ENCODE measurements around the gene PSMD6.

PSMD6 gene

DNA sequence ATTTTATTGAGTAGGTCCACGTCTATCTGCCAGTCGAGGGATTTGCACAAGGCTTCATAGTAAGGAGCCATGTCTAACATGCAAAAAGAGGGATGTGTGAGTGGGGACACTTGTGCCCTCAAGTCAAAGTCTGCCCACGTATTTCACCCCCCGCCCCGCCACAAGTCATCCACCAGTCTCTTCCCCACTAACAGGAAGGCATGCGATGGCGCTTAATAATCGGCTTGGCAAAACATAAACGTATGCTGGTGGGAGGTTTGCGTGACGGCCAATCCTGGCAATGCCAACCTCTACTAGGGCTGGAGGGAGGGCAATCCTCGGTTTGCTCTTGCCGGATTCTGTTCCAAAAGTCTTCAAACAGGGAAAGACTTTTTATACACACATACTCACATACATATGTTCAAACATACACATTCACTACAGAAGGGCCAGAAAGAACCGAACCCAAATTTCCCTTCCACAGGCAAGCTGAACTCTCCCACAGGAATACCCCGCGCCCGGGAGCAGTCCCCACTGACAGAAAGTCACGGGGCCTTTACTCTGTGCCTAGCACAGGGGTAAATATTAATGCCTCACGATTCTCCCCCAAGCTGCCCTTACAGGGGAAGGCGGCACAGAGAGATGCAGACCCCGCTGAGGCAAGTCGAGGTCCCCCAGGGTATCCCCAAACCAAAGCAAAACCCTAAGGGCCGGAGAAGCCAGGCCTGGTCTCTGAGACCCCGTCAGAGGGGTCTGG lies 675 bp downstream of the PSMD6 start:
- TF ChIP-seq, protein P1, sequence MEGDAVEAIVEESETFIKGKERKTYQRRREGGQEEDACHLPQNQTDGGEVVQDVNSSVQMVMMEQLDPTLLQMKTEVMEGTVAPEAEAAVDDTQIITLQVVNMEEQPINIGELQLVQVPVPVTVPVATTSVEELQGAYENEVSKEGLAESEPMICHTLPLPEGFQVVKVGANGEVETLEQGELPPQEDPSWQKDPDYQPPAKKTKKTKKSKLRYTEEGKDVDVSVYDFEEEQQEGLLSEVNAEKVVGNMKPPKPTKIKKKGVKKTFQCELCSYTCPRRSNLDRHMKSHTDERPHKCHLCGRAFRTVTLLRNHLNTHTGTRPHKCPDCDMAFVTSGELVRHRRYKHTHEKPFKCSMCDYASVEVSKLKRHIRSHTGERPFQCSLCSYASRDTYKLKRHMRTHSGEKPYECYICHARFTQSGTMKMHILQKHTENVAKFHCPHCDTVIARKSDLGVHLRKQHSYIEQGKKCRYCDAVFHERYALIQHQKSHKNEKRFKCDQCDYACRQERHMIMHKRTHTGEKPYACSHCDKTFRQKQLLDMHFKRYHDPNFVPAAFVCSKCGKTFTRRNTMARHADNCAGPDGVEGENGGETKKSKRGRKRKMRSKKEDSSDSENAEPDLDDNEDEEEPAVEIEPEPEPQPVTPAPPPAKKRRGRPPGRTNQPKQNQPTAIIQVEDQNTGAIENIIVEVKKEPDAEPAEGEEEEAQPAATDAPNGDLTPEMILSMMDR (conservative IDR thresholded peaks at IDR 0.05), result no peak
- peak overlapping the region; percentile 84 for H3K27ac ChIP-seq

DNA sequence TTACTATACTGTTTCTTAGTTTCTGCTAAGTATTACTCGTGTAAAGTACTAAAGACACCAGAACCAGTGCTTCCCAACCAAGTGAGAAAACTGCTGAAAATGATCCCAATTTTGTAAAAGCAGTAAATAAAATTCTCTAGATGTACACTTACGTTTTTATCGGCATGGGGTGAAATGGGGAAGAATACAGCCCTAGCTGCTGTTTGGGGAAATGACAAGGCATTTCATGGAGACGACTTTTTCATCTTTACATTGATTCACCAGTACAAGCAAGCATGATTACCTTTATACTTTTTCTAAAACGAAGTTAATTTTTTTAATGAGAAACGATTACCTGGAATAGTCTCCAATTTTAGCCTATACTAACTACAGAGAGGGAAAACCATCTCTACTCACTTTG lies 1.4 kb downstream of the PSMD6 start:
- TF ChIP-seq, protein P1 (conservative IDR thresholded peaks at IDR 0.05), result no peak
- peak overlapping the region; percentile 84; the same call in 1 of the 2 replicates for H3K27ac ChIP-seq

DNA sequence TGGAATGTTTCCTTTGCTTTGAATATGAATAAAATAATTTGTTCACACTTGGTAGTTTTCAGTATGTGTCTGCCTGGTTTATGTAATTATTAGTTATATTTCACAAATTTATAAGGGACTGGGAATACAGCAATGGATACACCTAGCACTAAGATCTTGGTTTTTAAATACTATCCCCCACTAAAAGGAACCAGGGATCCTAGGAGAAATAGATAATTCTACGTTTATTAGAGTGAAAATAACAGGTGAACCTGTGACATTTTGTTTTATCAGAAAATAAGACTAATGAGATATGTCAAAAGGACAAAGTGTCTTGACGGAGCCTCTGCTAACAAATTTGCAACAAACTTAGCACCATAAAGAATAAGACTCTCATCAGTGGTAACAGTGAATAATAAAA lies 3.4 kb downstream of the PSMD6 start:
- TF ChIP-seq, protein P1 (conservative IDR thresholded peaks at IDR 0.05), result no peak

DNA sequence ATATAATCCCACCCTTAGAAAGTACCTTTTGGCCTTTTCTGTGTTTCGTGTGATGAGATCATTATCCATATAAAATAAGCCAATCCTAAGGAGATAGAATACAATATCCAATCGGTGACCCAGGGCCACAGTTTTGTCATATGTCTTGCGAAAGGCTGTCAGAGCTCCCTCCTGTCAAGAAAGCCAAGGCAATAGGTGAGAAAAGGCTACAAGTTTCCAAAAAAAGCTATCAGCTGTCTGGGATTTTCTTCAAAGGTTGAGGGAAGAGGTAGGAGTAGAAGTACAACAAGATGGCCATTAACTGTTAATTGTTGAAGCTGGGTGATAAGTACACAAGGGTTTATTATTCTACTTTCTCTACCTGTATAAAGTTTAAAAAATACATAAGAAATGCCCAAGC lies 4.0 kb downstream of the PSMD6 start:
- TF ChIP-seq, protein P1 (conservative IDR thresholded peaks at IDR 0.05), result no peak
- no peak overlapping the region for H3K27ac ChIP-seq

More for the DNA sequence above, 3.4 kb downstream of the PSMD6 start:
- H3K27ac ChIP-seq, result no peak overlapping the region

DNA sequence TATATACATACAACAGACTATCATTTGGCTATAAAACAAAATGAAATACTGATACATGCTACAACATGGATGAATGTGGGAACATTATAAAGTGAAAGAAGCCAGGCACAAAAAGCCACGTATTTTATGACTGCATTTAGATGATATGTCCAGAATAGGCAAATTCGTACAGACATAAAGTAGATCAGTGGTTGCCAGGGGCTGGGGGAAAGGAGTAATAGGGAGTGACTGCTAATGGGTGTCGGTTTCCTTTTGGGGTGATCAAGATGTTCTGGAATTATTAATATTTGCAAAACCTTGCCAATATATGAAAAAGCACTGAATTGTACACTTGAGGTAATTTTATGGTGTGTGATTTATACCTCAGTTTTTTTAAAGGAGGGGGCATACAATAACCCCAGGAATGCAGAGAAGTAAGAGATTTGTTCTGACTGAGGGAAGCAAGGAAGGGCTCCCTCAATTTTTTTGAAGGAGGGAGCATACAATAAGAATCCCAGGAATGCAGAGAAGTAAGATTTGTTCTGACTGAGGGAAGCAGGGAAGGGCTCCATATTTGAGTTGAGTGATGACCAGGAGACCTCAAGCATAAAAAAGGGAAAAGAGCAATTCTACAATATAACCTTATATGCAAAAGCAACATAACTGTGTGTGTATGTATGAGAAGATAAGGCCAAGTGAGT lies 6.2 kb downstream of the PSMD6 start:
- TF ChIP-seq, protein P1 (conservative IDR thresholded peaks at IDR 0.05), result no peak
- H3K27ac ChIP-seq, result no peak overlapping the region

DNA sequence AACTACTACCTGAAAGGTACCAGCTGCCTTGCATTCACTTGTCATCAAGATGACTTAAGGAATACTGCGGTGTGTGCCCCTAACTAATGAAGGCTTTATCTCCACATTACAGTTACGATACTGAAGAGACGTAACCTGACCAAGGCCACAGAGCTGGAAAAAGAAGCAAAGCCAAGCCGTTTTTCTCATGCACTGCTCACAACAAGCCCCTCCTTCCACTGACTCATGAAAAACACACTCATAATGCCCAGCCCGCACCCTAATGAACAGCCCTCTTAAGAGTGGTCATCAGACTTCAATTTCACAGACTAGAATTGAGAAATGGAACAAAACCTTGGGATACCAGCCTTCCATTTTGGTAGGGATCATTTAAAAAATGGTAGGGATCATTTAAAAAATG lies 11.6 kb downstream of the PSMD6 start:
- no peak overlapping the region for H3K27ac ChIP-seq
- TF ChIP-seq, protein P1 (conservative IDR thresholded peaks at IDR 0.05), result no peak

DNA sequence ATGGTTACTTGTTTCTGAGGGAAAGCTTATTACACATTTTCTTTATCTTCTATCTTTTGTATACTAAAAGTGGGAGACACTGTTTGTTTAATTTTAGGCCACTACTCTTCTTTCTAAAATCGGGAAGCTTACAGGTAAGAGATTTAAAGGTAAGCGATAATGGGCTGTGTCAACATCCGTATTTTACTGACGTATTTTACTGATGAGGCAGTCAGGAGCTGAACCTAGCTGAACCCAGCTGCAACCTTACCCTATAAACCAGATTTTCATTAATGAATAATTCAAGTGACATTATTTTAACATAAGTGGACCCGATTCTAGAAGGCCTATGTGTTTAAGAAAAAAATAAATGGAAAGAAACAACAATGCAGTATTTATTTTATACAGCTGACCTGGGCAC lies 13.1 kb downstream of the PSMD6 start:
- TF ChIP-seq, protein P1 (conservative IDR thresholded peaks at IDR 0.05), result no peak

More for the DNA sequence above, 13.1 kb downstream of the PSMD6 start:
- H3K27ac ChIP-seq, result no peak overlapping the region
